Measurements from ENCODE around the gene CLEC4G. TPM values are rescaled to one million over a fixed set of nuclear protein-coding genes. Genes with fewer than 3 reads are reported as not detected.

Gene CLEC4G
- total RNA-seq, 1 donor from 2014 or later: 0.55 TPM

DNA sequence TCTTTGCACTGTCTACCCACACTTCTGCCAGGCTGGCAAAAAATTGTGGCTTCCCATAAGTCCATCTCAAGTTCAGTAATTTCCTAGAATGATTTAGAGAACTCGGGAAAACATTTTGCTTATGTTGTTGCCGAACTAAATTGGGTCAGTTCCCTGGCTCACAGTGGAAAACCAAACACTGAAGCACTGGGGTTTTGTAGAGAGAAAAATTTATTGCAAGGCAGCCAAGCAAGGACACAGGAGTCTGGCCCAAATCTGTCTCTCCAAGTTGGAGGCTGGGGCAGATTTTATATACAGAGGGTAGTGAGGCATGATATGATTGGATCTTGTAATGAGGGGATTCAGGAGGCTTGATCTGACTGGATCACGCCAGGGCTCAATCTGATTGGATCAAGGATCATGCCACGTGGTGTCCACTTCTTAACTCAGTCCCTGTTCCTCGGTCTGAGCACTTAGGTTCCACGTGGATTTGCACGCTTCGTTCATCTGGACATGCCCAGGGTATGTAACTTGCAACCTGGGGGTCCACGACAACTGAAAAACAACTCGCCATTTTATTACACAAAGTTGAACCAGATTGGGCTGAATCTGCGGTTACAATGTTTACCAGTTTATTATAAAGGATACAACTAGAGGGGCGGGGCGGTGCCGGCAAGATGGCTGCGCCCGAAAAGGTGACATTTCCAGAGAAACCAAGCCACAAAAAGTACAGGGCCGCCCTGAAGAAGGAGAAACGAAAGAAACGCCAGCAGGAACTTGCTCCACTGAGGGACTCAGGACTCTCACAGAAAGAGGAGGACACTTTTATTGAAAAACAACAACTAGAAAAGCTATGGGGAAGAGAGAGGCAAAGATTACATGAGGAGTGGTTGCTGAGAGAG is 8.1 kb upstream of the CLEC4G start:
- POLR2A ChIA-PET: interaction anchor here (0.7 to 1.9 kb wide), 4 partner anchors 11 to 38 kb away, joined by 3 to 6 read pairs (median 4); partner anchors contain the start of gene FCER2
- H3K4me3 Mint-ChIP-seq: no peak overlapping the region
- DNase-seq (peak; percentile 7), ATAC-seq (ENCODE audit: low read depth) (no peak)
- peaks cover 36% of the 10 kb centered on the region for H3K4me1 Mint-ChIP-seq
- peaks cover 12% of the 10 kb centered on the region for H3K27me3 Mint-ChIP-seq
- CTCF ChIA-PET: interaction anchor here (1.4 kb wide), 1 partner anchor 59 kb away, joined by 7 read pairs; the partner anchor contains the start of gene TRAPPC5
- H3K36me3 Mint-ChIP-seq (ENCODE audit: low read depth): no peaks in the 10 kb centered on the region
- intact Hi-C loops (cut with micrococcal nuclease): no loop called here
- H3K27ac Mint-ChIP-seq: no peak overlapping the region
- no peak for TF ChIP-seq CTCF (IDR thresholded peaks at IDR 0.05)
- H3K9me3 Mint-ChIP-seq: no peaks in the 10 kb centered on the region

DNA sequence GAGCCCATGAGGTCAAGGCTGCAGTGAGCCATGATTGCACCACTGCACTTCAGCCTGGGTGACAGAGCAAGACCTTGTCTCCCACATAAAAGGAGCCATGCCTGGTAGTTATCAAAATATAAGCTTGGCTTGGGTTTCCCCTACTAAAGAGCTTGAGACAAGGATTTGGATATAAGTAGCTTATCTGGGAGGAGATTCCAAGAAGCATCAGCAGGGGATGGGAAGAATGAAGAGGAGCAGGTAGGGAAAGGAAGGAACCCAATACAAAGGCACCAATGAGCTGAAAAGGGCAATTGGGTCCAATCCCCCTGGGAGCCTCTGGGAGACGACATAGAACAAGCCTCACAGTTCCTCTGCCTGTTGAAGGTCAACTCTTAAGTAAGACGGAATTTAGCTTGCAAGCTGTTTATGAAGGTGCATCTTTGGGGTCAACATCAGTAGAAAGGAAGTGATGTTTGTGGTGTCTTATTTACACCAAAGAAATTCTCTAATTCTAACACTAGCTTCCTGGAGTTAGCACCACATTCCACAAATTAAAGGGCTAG is 7.4 kb upstream of the CLEC4G start:
- no peak overlapping the region for H3K4me3 Mint-ChIP-seq
- H3K27me3 Mint-ChIP-seq: peaks cover 12% of the 10 kb centered on the region
- no peaks in the 10 kb centered on the region for H3K36me3 Mint-ChIP-seq (ENCODE audit: low read depth)
- ChIA-PET POLR2A (interaction anchor here (0.7 to 1.9 kb wide), 2 partner anchors 12 to 37 kb away, joined by 3 to 4 read pairs; partner anchors contain the start of gene FCER2), CTCF (interaction anchor here (1.4 kb wide), 1 partner anchor 58 kb away, joined by 7 read pairs; the partner anchor contains the start of gene TRAPPC5)
- intact Hi-C loops (cut with micrococcal nuclease): no loop called here
- DNase-seq: no peak
- H3K4me1 Mint-ChIP-seq: peaks cover 30% of the 10 kb centered on the region
- ATAC-seq (ENCODE audit: low read depth): no peak
- H3K27ac Mint-ChIP-seq: no peak overlapping the region
- TF ChIP-seq CTCF (IDR thresholded peaks at IDR 0.05): no peak
- no peaks in the 10 kb centered on the region for H3K9me3 Mint-ChIP-seq

GRCh38 chr19:7738023-7738422 is 6.1 kb upstream of the CLEC4G start:
- H3K4me3 Mint-ChIP-seq: no peak overlapping the region
- peaks cover 12% of the 10 kb centered on the region for H3K27me3 Mint-ChIP-seq
- no peak for TF ChIP-seq CTCF (IDR thresholded peaks at IDR 0.05)
- H3K9me3 Mint-ChIP-seq: no peaks in the 10 kb centered on the region
- no peaks in the 10 kb centered on the region for H3K36me3 Mint-ChIP-seq (ENCODE audit: low read depth)
- ChIA-PET CTCF (interaction anchor here (1.1 kb wide), 1 partner anchor 57 kb away, joined by 3 read pairs; the partner anchor contains the start of gene TRAPPC5), POLR2A (interaction anchor here (0.7 to 1.9 kb wide), 2 partner anchors 13 to 129 kb away, joined by 4 read pairs; no protein-coding TSS in a partner anchor)
- H3K27ac Mint-ChIP-seq: no peak overlapping the region
- no peak for DNase-seq
- H3K4me1 Mint-ChIP-seq: peaks cover 20% of the 10 kb centered on the region
- ATAC-seq (ENCODE audit: low read depth): no peak
- intact Hi-C loops (cut with micrococcal nuclease): no loop called here

DNA sequence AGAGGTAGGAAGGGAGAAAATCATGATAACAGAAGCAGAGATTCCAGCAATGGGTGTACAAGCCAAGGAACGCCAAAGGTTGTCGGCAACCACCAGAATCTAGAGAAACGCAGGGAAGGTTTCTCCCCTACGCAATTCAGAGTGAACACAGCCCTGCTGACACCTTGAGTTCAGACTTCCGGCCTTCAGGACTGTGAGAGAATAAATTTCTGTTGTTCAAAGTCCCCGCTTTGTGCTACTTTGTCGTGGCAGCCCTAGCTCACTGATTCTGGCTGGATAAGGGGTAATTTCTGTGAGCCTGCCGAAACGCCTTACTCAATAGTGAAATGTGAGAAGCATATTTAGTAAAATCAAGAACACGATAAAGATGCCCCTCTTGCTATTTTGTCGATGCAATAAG is 5.3 kb upstream of the CLEC4G start:
- ATAC-seq (ENCODE audit: low read depth) (no peak), DNase-seq (no peak)
- H3K4me1 Mint-ChIP-seq: peaks cover 13% of the 10 kb centered on the region
- ChIA-PET POLR2A (interaction anchor here (0.7 kb wide), 3 partner anchors 40 to 130 kb away, joined by 3 to 13 read pairs (median 4); no protein-coding TSS in a partner anchor), CTCF (interaction anchor here (1.1 kb wide), 1 partner anchor 56 kb away, joined by 3 read pairs; the partner anchor contains the start of gene TRAPPC5)
- H3K27me3 Mint-ChIP-seq: peaks cover 12% of the 10 kb centered on the region
- no peak for TF ChIP-seq CTCF (IDR thresholded peaks at IDR 0.05)
- intact Hi-C loops (cut with micrococcal nuclease): no loop called here
- H3K36me3 Mint-ChIP-seq (ENCODE audit: low read depth): no peaks in the 10 kb centered on the region
- no peaks in the 10 kb centered on the region for H3K9me3 Mint-ChIP-seq
- H3K4me3 Mint-ChIP-seq: no peak overlapping the region
- no peak overlapping the region for H3K27ac Mint-ChIP-seq

- peaks cover 11% of the 10 kb centered on the region for H3K4me1 Mint-ChIP-seq
- intact Hi-C loops (cut with micrococcal nuclease): no loop called here
Observed at GRCh38 chr19:7736148-7736547, 4.2 kb upstream of the CLEC4G start.

More at GRCh38 chr19:7736148-7736547, 4.2 kb upstream of the CLEC4G start:
- no peak for ATAC-seq (ENCODE audit: low read depth)
- Mint-ChIP-seq H3K36me3 (ENCODE audit: low read depth) (no peaks in the 10 kb centered on the region), H3K9me3 (no peaks in the 10 kb centered on the region), H3K27ac (no peak overlapping the region), H3K4me3 (no peak overlapping the region), H3K27me3 (peaks cover 12% of the 10 kb centered on the region)
- DNase-seq: no peak
- TF ChIP-seq CTCF (IDR thresholded peaks at IDR 0.05): no peak
- ChIA-PET CTCF (no interaction called here), POLR2A (no interaction called here)

Data from activated B cell treated with CpG ODN at 0.5 μM for 24 hours (primary cell).